SK-N-SH (cell line): Measurements from ENCODE around the gene DNAJC5. TPM values are rescaled to one million over a fixed set of nuclear protein-coding genes. Genes with fewer than 3 reads are reported as not detected.
A peak's percentile ranks its signal among the peaks of the same experiment; 100 is the strongest.

Experiments
- CTCF ChIA-PET: fragments of 300-600, 350-600 bp; formaldehyde crosslinking; extraction: SDS; loops from one replicate; lab custom pipeline; 2021; lab: Yijun Ruan, JAX
- POLR2A ChIA-PET: fragments of 350-600 bp; sonication (Branson Sonifier 250); formaldehyde crosslinking; extraction: SDS; loops from one replicate; lab custom pipeline; 2020; ENCODE audit warnings: antibody characterized with exemption, inconsistent platforms; lab: Yijun Ruan, JAX
- DNase-seq: peaks from one replicate; pipeline ENCODE4 v3.0.0; 2012
- H2AFZ ChIP-seq: fragments of 200-600 bp; sonication (generic); 2 replicates; pipeline ENCODE4 v1.8.1; 2016; ENCODE audit warnings: antibody characterized with exemption, mild to moderate bottlenecking, low read depth
- H3F3A ChIP-seq: fragments of 200-600 bp; sonication (generic); replicated peaks from 2 replicates; pipeline ENCODE3; 2016; ENCODE audit warnings: antibody characterized with exemption, mild to moderate bottlenecking; ENCODE audit not compliant: insufficient read depth
- H3K27ac ChIP-seq, 2 experiments: fragments of 200-500 bp in 1 of 2; fragments of 200-600 bp in 1 of 2; sonication (Bioruptor generic) in 1 of 2; sonication (generic), shearing (Covaris generic) in 1 of 2; 2 replicates each; pipeline versions ENCODE4 v1.5.1 to v1.6.1; 2014 to 2016; ENCODE audit warnings: low read depth in 2 of 2, inconsistent platforms in 1 of 2, low read length in 1 of 2, mild to moderate bottlenecking in 1 of 2, mixed read lengths in 1 of 2
- H3K27me3 ChIP-seq: fragments of 200-600 bp; sonication (generic), shearing (Covaris generic); 2 replicates; pipeline ENCODE4 v1.6.1; 2016; ENCODE audit warnings: mixed run types; ENCODE audit not compliant: insufficient read depth
- H3K36me3 ChIP-seq, 2 experiments: fragments of 200-500 bp in 1 of 2; fragments of 200-600 bp in 1 of 2; sonication (Bioruptor generic) in 1 of 2; sonication (generic) in 1 of 2; replicated peaks in 1 of 2; 2 replicates each; pipeline versions ENCODE3 to v1.5.1; 2014 to 2016; ENCODE audit warnings: low read length in 1 of 2, mild to moderate bottlenecking in 1 of 2; ENCODE audit not compliant: insufficient read depth in 2 of 2, control insufficient read depth in 1 of 2
- H3K4me1 ChIP-seq, 2 experiments: fragments of 200-500 bp in 1 of 2; fragments of 200-600 bp in 1 of 2; sonication (Bioruptor generic) in 1 of 2; sonication (generic), shearing (Covaris generic) in 1 of 2; 2 replicates each; pipeline versions ENCODE4 v1.5.1 to v1.6.1; 2014 to 2016; ENCODE audit warnings: low read depth in 1 of 2, low read length in 1 of 2, mixed run types in 1 of 2; ENCODE audit not compliant: insufficient read depth in 2 of 2, control insufficient read depth in 1 of 2
- H3K4me2 ChIP-seq: fragments of 200-600 bp; sonication (generic), shearing (Covaris generic); 2 replicates; pipeline ENCODE4 v1.6.1; 2017; ENCODE audit warnings: mixed run types
- H3K4me3 ChIP-seq, 2 experiments: fragments of 200-500 bp in 1 of 2; fragments of 200-600 bp in 1 of 2; sonication (Bioruptor generic) in 1 of 2; sonication (generic), shearing (Covaris generic) in 1 of 2; 2 replicates each; pipeline versions ENCODE4 v1.5.1 to v1.8.1; 2014 to 2016; ENCODE audit warnings: low read depth in 2 of 2, inconsistent platforms in 1 of 2, low read length in 1 of 2, mild to moderate bottlenecking in 1 of 2, mixed read lengths in 1 of 2, moderate library complexity in 1 of 2
- H3K79me2 ChIP-seq: fragments of 200-600 bp; sonication (generic); 2 replicates; pipeline ENCODE4 v1.8.1; 2017; ENCODE audit warnings: mild to moderate bottlenecking; ENCODE audit not compliant: insufficient read depth
- H3K9ac ChIP-seq: fragments of 200-600 bp; sonication (generic); 2 replicates; pipeline ENCODE4 v1.6.1; 2017; ENCODE audit warnings: mixed run types
- H3K9me2 ChIP-seq: fragments of 200-600 bp; sonication (generic); 2 replicates; pipeline ENCODE4 v1.6.1; 2017; ENCODE audit warnings: mixed run types
- H3K9me3 ChIP-seq: fragments of 200-600 bp; sonication (generic); 2 replicates; pipeline ENCODE4 v1.6.1; 2017; ENCODE audit warnings: mixed run types, mild to moderate bottlenecking, moderate library complexity
- H4K20me1 ChIP-seq: fragments of 200-600 bp; sonication (generic); 2 replicates; pipeline ENCODE4 v1.6.1; 2017; ENCODE audit warnings: mild to moderate bottlenecking, mixed run types; ENCODE audit not compliant: insufficient read depth
- CHD2 ChIP-seq: fragments of 150-350 bp; IDR thresholded peaks from 2 replicates; pipeline ENCODE4 v1.6.1; 2018; ENCODE audit warnings: low read length; ENCODE audit not compliant: partially characterized antibody
- EP300 ChIP-seq, 2 experiments: IDR thresholded peaks; 2 replicates each; pipeline versions ENCODE4 v1.4.0 to v1.6.1; 2012; ENCODE audit warnings: borderline replicate concordance in 1 of 2, low read depth in 1 of 2, low read length in 1 of 2
- FOSL2 ChIP-seq: IDR thresholded peaks from 2 replicates; pipeline ENCODE4 v1.4.0; 2012; ENCODE audit warnings: low read depth, mild to moderate bottlenecking, moderate library complexity, borderline replicate concordance
- GATA2 ChIP-seq: sonication (generic); formaldehyde crosslinking; IDR thresholded peaks from 2 replicates; pipeline ENCODE4 v1.5.0; 2020; ENCODE audit warnings: mild to moderate bottlenecking, missing genetic modification reagents
- MAX ChIP-seq: IDR thresholded peaks from 2 replicates; pipeline ENCODE4 v1.4.0; 2012; ENCODE audit warnings: low read depth
- MXI1 ChIP-seq: IDR thresholded peaks from 2 replicates; pipeline ENCODE4 v1.6.1; 2012; ENCODE audit warnings: mild to moderate bottlenecking, low read depth, low read length, improper control_type of control experiment
- NFIC ChIP-seq: IDR thresholded peaks from 2 replicates; pipeline ENCODE4 v1.4.0; 2012; ENCODE audit warnings: borderline replicate concordance
- POLR2AphosphoS5 ChIP-seq: IDR thresholded peaks from 2 replicates; pipeline ENCODE4 v1.6.1; 2012; ENCODE audit warnings: low read depth, low read length
- RAD21 ChIP-seq: IDR thresholded peaks from 2 replicates; pipeline ENCODE4 v1.6.1; 2012; ENCODE audit warnings: mild to moderate bottlenecking, low read length
- RCOR1 ChIP-seq: fragments of 150-350 bp; IDR thresholded peaks from 2 replicates; pipeline ENCODE4 v1.6.1; 2017; ENCODE audit warnings: antibody characterized with exemption, low read length
- RXRA ChIP-seq: IDR thresholded peaks from 2 replicates; pipeline ENCODE4 v1.4.0; 2012; ENCODE audit warnings: low read depth, mild to moderate bottlenecking, borderline replicate concordance
- TAF1 ChIP-seq: IDR thresholded peaks from 2 replicates; pipeline ENCODE4 v1.6.1; 2012; ENCODE audit warnings: low read depth, mild to moderate bottlenecking, low read length, moderate library complexity, borderline replicate concordance
- USF2 ChIP-seq: fragments of 150-350 bp; IDR thresholded peaks from 2 replicates; pipeline ENCODE4 v1.6.1; 2017; ENCODE audit warnings: antibody characterized with exemption, low read length, low read depth, borderline replicate concordance
- YY1 ChIP-seq: IDR thresholded peaks from 2 replicates; pipeline ENCODE4 v1.4.0; 2012; ENCODE audit warnings: low read depth, mild to moderate bottlenecking
- WGBS: methylation state at CpG from one replicate; pipeline ENCODE4 v1.1.6; 2017; ENCODE audit warnings: low lambda C conversion rate; 5-methylcytosine and 5-hydroxymethylcytosine counted together
- polyA plus RNA-seq, 3 experiments: library from polyadenylated mRNA; depleted of rRNA; stranded (reverse); fragments of >200 nt; gene quantifications; 2 replicates each; pipeline ENCODE4 v1.2.3, GENCODE V29; 2012
- TF ChIP-seq, protein P1 (sequence below): IDR thresholded peaks from 2 replicates; pipeline ENCODE4; 2012

DNAJC5 gene
- polyA plus RNA-seq, 1 of the 3 experiments (the other 2 are of a cell fraction) = 24.2 TPM

- H3F3A ChIP-seq = peaks cover 8% of the 10 kb centered on the region
- H3K79me2 ChIP-seq = peaks cover 46% of the 10 kb centered on the region
- H3K4me1 ChIP-seq = peaks cover 6 to 27% of the 10 kb centered on the region in 2 experiments; a peak in 1 of 4 replicates
- peaks cover 0 to 25% of the 10 kb centered on the region in 2 experiments for H3K36me3 ChIP-seq
- H3K27ac ChIP-seq = peak overlapping the region; percentile 72 to 79
- TF ChIP-seq YY1 = no peak
- TF ChIP-seq POLR2AphosphoS5 = 0 out of 2 replicates have a peak, but pooled peaks have one; percentile 15
- TF ChIP-seq GATA2 (CRISPR knock-in tag) = no peak
- TF ChIP-seq, protein P1, sequence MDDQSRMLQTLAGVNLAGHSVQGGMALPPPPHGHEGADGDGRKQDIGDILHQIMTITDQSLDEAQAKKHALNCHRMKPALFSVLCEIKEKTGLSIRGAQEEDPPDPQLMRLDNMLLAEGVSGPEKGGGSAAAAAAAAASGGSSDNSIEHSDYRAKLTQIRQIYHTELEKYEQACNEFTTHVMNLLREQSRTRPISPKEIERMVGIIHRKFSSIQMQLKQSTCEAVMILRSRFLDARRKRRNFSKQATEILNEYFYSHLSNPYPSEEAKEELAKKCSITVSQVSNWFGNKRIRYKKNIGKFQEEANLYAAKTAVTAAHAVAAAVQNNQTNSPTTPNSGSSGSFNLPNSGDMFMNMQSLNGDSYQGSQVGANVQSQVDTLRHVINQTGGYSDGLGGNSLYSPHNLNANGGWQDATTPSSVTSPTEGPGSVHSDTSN = no peak
- TF ChIP-seq EP300 (IDR thresholded peaks at IDR 0.05; ENCODE audit: borderline replicate concordance in 1 of 2, low read depth in 1 of 2, low read length in 1 of 2) = no peak
- TF ChIP-seq RAD21 = no peak
- no peak for TF ChIP-seq FOSL2
- TF ChIP-seq, all 33 proteins: peak for 1
- Histone ChIP-seq H3K4me2 (peak overlapping the region; percentile 97), H3K9ac (peak overlapping the region; percentile 62; the same call in 1 of the 2 replicates), H2AFZ (peak overlapping the region; percentile 56; the same call in 1 of the 2 replicates), H3K4me3 (peak overlapping the region; percentile 67 to 70), H3K9me2 (no peaks in the 10 kb centered on the region), H4K20me1 (peaks cover 32% of the 10 kb centered on the region), H3K9me3 (no peaks in the 10 kb centered on the region), H3K27me3 (no peaks in the 10 kb centered on the region)
- ChIA-PET POLR2A (interaction anchor here (1.4 to 1.5 kb wide), 2 partner anchors 23 to 24 kb away, joined by 3 to 4 read pairs; partner anchors contain the start of genes PRPF6 and SAMD10), CTCF (interaction anchor here (0.8 to 4.8 kb wide), 7 partner anchors 18 to 182 kb away, joined by 3 to 32 read pairs (median 5); partner anchors contain the start of genes PRPF6 and SAMD10)
- 2% methylated on average over 15 of the region's 15 CpGs for WGBS
- no peak for DNase-seq
Measured at GRCh38 chr20:63956664-63957003, 61.7 kb downstream of the DNAJC5 start.

DNA sequence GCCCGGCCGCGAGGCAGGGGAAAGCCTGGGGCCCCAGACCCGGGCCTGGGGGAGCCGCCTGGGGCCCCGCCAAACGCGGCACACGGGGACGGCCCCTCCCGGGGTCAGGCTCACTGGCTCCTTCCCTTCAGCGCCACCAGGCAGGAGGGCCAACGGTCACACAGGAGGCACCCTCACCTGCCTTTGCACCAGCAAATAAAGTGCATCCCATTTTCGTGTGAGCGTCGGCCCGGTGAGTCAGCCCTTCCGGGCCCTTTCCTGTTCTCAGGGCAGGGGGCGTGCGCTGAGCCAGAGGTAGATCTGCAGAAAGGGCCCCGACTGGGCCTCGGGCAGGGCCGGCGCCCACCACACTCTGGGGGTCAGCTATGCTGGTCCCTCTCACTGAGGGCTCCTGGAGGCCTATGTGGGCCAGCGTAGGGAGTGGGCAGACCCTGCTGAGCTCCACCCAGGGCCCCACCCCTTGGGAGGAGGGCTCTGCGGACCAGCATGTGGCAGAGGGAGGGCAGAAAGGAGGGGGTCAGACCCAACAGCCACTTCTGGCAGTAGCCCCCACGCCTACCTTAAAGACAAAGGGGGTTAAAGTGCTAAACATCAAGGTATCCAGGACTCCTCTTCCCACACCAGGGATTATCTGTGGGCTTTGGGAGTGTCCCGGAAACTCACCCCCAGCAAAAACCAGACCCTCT, 62.2 kb downstream of the DNAJC5 start:
- H3K4me3 ChIP-seq = peak overlapping the region; percentile 67 to 70
- no peaks in the 10 kb centered on the region for H3K9me3 ChIP-seq
- peak overlapping the region; percentile 56; the same call in 1 of the 2 replicates for H2AFZ ChIP-seq
- 0% methylated on average over 15 of the region's 28 CpGs for WGBS
- H3K36me3 ChIP-seq = peaks cover 0 to 30% of the 10 kb centered on the region in 2 experiments
- peak; percentile 87 for TF ChIP-seq POLR2AphosphoS5
- peak; percentile 39; the same call in 1 of the 2 replicates for TF ChIP-seq MAX
- TF ChIP-seq MXI1 = peak; percentile 75; the same call in 1 of the 2 replicates
- no peak for TF ChIP-seq NFIC
- TF ChIP-seq RCOR1 = no peak
- peak; percentile 9; the same call in 1 of the 2 replicates for TF ChIP-seq TAF1
- TF ChIP-seq RXRA = no peak
- TF ChIP-seq GATA2 (CRISPR knock-in tag) = no peak
- peak; percentile 63 for TF ChIP-seq CHD2
- TF ChIP-seq, protein P1 = peak; percentile 26
- no peak for TF ChIP-seq USF2
- CTCF ChIA-PET = interaction anchor here (1.1 to 4.8 kb wide), 4 partner anchors 17 to 173 kb away, joined by 3 to 32 read pairs (median 5); no protein-coding TSS in a partner anchor
- peaks cover 8% of the 10 kb centered on the region for H3F3A ChIP-seq
- H3K9ac ChIP-seq = peak overlapping the region; percentile 62
- no peaks in the 10 kb centered on the region for H3K27me3 ChIP-seq
- H3K79me2 ChIP-seq = peaks cover 41% of the 10 kb centered on the region
- peak overlapping the region; percentile 72 to 79 for H3K27ac ChIP-seq
- no peaks in the 10 kb centered on the region for H3K9me2 ChIP-seq
- peaks cover 6 to 22% of the 10 kb centered on the region in 2 experiments; a peak in 1 of 4 replicates for H3K4me1 ChIP-seq
- peak overlapping the region; percentile 97 for H3K4me2 ChIP-seq
- POLR2A ChIA-PET = interaction anchor here (1.4 to 1.5 kb wide), 2 partner anchors 22 to 24 kb away, joined by 3 to 4 read pairs; partner anchors contain the start of genes PRPF6 and SAMD10
- peak; percentile 94 for DNase-seq
- H4K20me1 ChIP-seq = peaks cover 27% of the 10 kb centered on the region
